ENCODE data around the gene CIB1. TPM values are rescaled to one million over a fixed set of nuclear protein-coding genes. Genes with fewer than 3 reads are reported as not detected.

Gene CIB1
- total and polyA plus RNA-seq, 2 of the 8 experiments (the other 6 are each of a cell fraction or from before 2014, with no cell fraction given) = 26.0 to 63.5 TPM

GRCh38 chr15:90203922-90204321 lies 29.8 kb downstream of the CIB1 start:
- Histone ChIP-seq H3K79me2 (ENCODE audit: control insufficient read depth in 1 of 2, insufficient read depth in 2 of 2, low read length in 2 of 2) (peaks cover 9 to 56% of the 10 kb centered on the region in 2 experiments), H2AK5ac (ENCODE audit: low read depth, low read length) (no peak overlapping the region), H3K4me2 (ENCODE audit: insufficient read depth in 1 of 2, low read depth in 2 of 2, low read length in 2 of 2) (no peak overlapping the region), H2BK20ac (ENCODE audit: low read length) (no peak overlapping the region), H3K27ac (ENCODE audit: low read depth, low read length) (no peak overlapping the region), H3K4me3 (ENCODE audit: extremely low read depth in 1 of 4, insufficient read depth in 2 of 4, low read depth in 3 of 4, low read length in 4 of 4) (no peak overlapping the region), H3K23me2 (ENCODE audit: low read depth, low read length) (peaks cover 16% of the 10 kb centered on the region), H2BK12ac (ENCODE audit: low read depth, low read length) (no peak overlapping the region), H4K20me1 (replicated peaks in 1 of 2; ENCODE audit: control insufficient read depth in 1 of 2, insufficient read depth in 2 of 2, low read length in 2 of 2) (peaks cover 6 to 29% of the 10 kb centered on the region in 2 experiments), H2BK5ac (ENCODE audit: low read depth, low read length) (no peak overlapping the region), H3K9me3 (ENCODE audit: insufficient read depth in 2 of 2, low read depth in 1 of 2, low read length in 1 of 2) (no peaks in the 10 kb centered on the region), H3K9ac (replicated peaks in 1 of 4; ENCODE audit: extremely low read depth in 1 of 4, low read depth in 3 of 4, low read length in 3 of 4) (no peak overlapping the region), H4K8ac (ENCODE audit: extremely low read depth, insufficient read depth, low read length) (no peak overlapping the region), H3K23ac (ENCODE audit: insufficient read length) (no peak overlapping the region), H2BK15ac (ENCODE audit: low read length) (no peak overlapping the region), H3K27me3 (replicated peaks in 1 of 4; ENCODE audit: control insufficient read depth in 3 of 4, extremely low read depth in 1 of 4, insufficient read depth in 3 of 4, low read length in 3 of 4) (no peaks in the 10 kb centered on the region), H3K4ac (replicated peaks; ENCODE audit: insufficient read length, low read depth, low read length) (no peak overlapping the region), H4K5ac (ENCODE audit: insufficient read length, low read depth, low read length) (no peak overlapping the region), H4K91ac (replicated peaks; ENCODE audit: insufficient read length, low read length) (no peak overlapping the region), H3K4me1 (replicated peaks in 1 of 4; ENCODE audit: control insufficient read depth in 3 of 4, insufficient read depth in 4 of 4, low read length in 3 of 4) (peaks cover 0 to 21% (median 7%) of the 10 kb centered on the region in 4 experiments; a peak in 5 of 7 replicates), H2BK120ac (replicated peaks; ENCODE audit: low read depth, low read length) (no peak overlapping the region), H3K36me3 (ENCODE audit: control insufficient read depth in 2 of 4, insufficient read depth in 4 of 4, low read length in 3 of 4) (peaks cover 0 to 3% (median 2%) of the 10 kb centered on the region in 4 experiments; a peak in 4 of 8 replicates), H2AFZ (ENCODE audit: low read length) (no peak overlapping the region), H3K79me1 (ENCODE audit: low read depth, low read length) (peaks cover 16% of the 10 kb centered on the region), H3K14ac (ENCODE audit: insufficient read length) (no peak overlapping the region), H3K18ac (ENCODE audit: extremely low read depth, low read length) (no peak overlapping the region), H3K56ac (replicated peaks; ENCODE audit: insufficient read length, low read depth, low read length) (no peak overlapping the region)
- TF ChIP-seq SIN3A (conservative IDR thresholded peaks at IDR 0.05 in 1 of 2, IDR thresholded peaks at IDR 0.05 in 1 of 2; ENCODE audit: low read depth in 1 of 2, low read length in 2 of 2) (no peak), SIX5 (IDR thresholded peaks at IDR 0.05; ENCODE audit: low read depth, low read length) (no peak), CBX8 (IDR thresholded peaks at IDR 0.05; ENCODE audit: borderline replicate concordance, low read depth, low read length) (no peak), RFX5 (IDR thresholded peaks at IDR 0.05; ENCODE audit: borderline replicate concordance, low read depth, low read length) (no peak), CHD2 (IDR thresholded peaks at IDR 0.05; ENCODE audit: low read length) (no peak), TCF12 (IDR thresholded peaks at IDR 0.05; ENCODE audit: low read depth, low read length) (no peak), HDAC2 (IDR thresholded peaks at IDR 0.05; ENCODE audit: borderline replicate concordance in 1 of 2, low read depth in 2 of 2, low read length in 2 of 2) (no peak), GTF2F1 (IDR thresholded peaks at IDR 0.05; ENCODE audit: borderline replicate concordance, low read depth, low read length) (no peak), CEBPB (IDR thresholded peaks at IDR 0.05; ENCODE audit: low read depth, low read length) (no peak), HDAC6 (IDR thresholded peaks at IDR 0.05; ENCODE audit: low read depth, low read length) (no peak), E2F6 (IDR thresholded peaks at IDR 0.05) (no peak), TAF1 (IDR thresholded peaks at IDR 0.05; ENCODE audit: low read depth, low read length) (no peak)
- FAIRE-seq (no peak), DNase-seq (ENCODE audit: low read depth in 1 of 2, low spot score in 2 of 2) (no peak)
- POLR2A ChIA-PET (ENCODE audit: partially characterized antibody) = interaction anchor here (1.3 to 2.0 kb wide), 3 partner anchors 11 to 29 kb away, joined by 3 to 5 read pairs (median 5); no protein-coding TSS in a partner anchor
- CTCF ChIA-PET (ENCODE audit: partially characterized antibody) = interaction anchor here (0.8 to 12.6 kb wide), 5 partner anchors 13 to 118 kb away, joined by 3 to 182 read pairs (median 7); no protein-coding TSS in a partner anchor
- WGBS, 2 experiments (ENCODE audit: extremely low coverage in 1 of 2, insufficient coverage in 1 of 2, insufficient read length in 1 of 2, insufficient replicate concordance in 2 of 2, low coverage in 1 of 2, low lambda C conversion rate in 2 of 2, missing lambda C conversion rate in 1 of 2) = 94% methylated on average over 8 of the region's 8 CpGs; no CpG with 5 or more reads in 1 of the 2 experiments
